ENCODE measurements around the gene JADE2. TPM values are rescaled to one million over a fixed set of nuclear protein-coding genes. Genes with fewer than 3 reads are reported as not detected.

Gene JADE2
- total RNA-seq, 1 experiment from 2014 or later, result 18.4 TPM

DNA sequence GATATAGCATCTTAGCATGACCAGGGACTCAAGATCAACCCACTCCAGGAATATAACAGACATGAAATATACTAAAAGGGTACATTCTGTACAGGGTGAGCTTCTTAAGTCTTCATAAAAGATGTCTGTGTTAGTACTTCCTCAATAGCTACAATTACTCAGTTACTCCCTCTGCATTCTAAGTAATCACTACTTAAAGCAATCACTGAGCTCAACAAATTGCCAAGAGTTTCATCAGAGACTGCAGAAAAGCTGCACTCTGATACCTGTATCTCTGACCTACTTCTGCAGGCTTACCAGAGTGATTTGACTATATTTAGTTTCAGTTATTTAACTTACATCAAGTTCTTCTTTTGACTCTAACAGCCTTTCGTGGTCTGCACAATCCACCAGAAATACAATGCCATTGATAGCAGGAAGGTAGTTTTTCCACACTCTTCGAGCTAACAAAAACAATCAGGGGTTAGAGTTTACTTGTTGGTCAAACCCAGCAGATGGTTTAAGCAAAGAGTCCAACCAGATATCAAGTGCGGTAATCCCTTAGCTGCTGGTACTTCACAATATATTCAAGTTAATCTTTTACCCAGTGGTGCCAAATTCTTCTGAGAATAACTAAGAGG lies 83.9 kb downstream of the JADE2 start:
- H3K27ac ChIP-seq (ENCODE audit: low read depth, low read length, poor library complexity, severe bottlenecking), result no peak overlapping the region
- H3K36me3 ChIP-seq (ENCODE audit: insufficient read depth, low read length, poor library complexity, severe bottlenecking), result peaks cover 43% of the 10 kb centered on the region
- no peak overlapping the region for H3K4me3 ChIP-seq (ENCODE audit: low read depth, low read length, poor library complexity, severe bottlenecking)
- CTCF ChIA-PET, result interaction anchor here (0.6 kb wide), 1 partner anchor 22 kb away, joined by 3 read pairs; no protein-coding TSS in a partner anchor
- H3K27me3 ChIP-seq (replicated peaks; ENCODE audit: insufficient read depth, low read depth, low read length, poor library complexity), result no peaks in the 10 kb centered on the region
- no peak for DNase-seq (ENCODE audit: low spot score)
- TF ChIP-seq CTCF (conservative IDR thresholded peaks at IDR 0.05; ENCODE audit: low read depth, low read length) (no peak), EZH2 (IDR thresholded peaks at IDR 0.05; ENCODE audit: borderline replicate concordance, low read depth, low read length, poor library complexity, severe bottlenecking) (no peak)
- no peaks in the 10 kb centered on the region for H3K9me3 ChIP-seq (ENCODE audit: low read depth, low read length, poor library complexity, severe bottlenecking)
- POLR2A ChIA-PET (ENCODE audit: low non-redundant PET), result no interaction called here
- intact Hi-C loops (cut with micrococcal nuclease; ENCODE audit: unreplicated experiment), result no loop called here
- no TSS peak for BruUV-seq (replicated peaks)
- H3K4me1 ChIP-seq (ENCODE audit: insufficient read depth, low read length, poor library complexity, severe bottlenecking), result no peaks in the 10 kb centered on the region

DNA sequence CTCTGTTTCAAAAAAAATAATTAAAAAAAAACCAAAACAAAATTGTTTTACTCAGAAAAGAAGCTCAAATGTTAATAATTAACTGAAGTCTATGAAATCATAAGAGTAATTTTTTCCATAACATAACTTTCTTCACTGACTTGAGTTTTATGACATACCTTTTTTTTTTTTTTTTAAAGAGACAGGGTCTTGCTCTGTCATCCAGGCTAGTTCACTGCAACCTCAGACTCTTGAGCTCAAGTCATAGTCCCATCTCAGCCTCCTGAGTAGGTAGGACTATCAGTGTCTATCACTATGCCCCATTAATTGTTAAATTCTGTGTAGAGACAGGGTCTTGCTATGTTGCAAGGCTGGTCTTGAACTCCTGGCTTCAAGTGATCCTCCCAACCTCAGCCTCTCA lies 85.3 kb downstream of the JADE2 start:
- no peak overlapping the region for H3K27ac ChIP-seq (ENCODE audit: low read depth, low read length, poor library complexity, severe bottlenecking)
- BruUV-seq (replicated peaks), result no TSS peak
- intact Hi-C loops (cut with micrococcal nuclease; ENCODE audit: unreplicated experiment), result no loop called here
- ChIA-PET CTCF (no interaction called here), POLR2A (ENCODE audit: low non-redundant PET) (no interaction called here)
- no peaks in the 10 kb centered on the region for H3K4me1 ChIP-seq (ENCODE audit: insufficient read depth, low read length, poor library complexity, severe bottlenecking)
- DNase-seq (ENCODE audit: low spot score), result no peak
- no peak overlapping the region for H3K4me3 ChIP-seq (ENCODE audit: low read depth, low read length, poor library complexity, severe bottlenecking)
- peaks cover 41% of the 10 kb centered on the region for H3K36me3 ChIP-seq (ENCODE audit: insufficient read depth, low read length, poor library complexity, severe bottlenecking)
- TF ChIP-seq CTCF (conservative IDR thresholded peaks at IDR 0.05; ENCODE audit: low read depth, low read length) (no peak), EZH2 (IDR thresholded peaks at IDR 0.05; ENCODE audit: borderline replicate concordance, low read depth, low read length, poor library complexity, severe bottlenecking) (no peak)
- H3K9me3 ChIP-seq (ENCODE audit: low read depth, low read length, poor library complexity, severe bottlenecking), result no peaks in the 10 kb centered on the region
- no peaks in the 10 kb centered on the region for H3K27me3 ChIP-seq (replicated peaks; ENCODE audit: insufficient read depth, low read depth, low read length, poor library complexity)

- no peaks in the 10 kb centered on the region for H3K4me1 ChIP-seq (ENCODE audit: insufficient read depth, low read length, poor library complexity, severe bottlenecking)
- peaks cover 33% of the 10 kb centered on the region for H3K36me3 ChIP-seq (ENCODE audit: insufficient read depth, low read length, poor library complexity, severe bottlenecking)
- no peak overlapping the region for H3K27ac ChIP-seq (ENCODE audit: low read depth, low read length, poor library complexity, severe bottlenecking)
- no peaks in the 10 kb centered on the region for H3K27me3 ChIP-seq (replicated peaks; ENCODE audit: insufficient read depth, low read depth, low read length, poor library complexity)
- BruUV-seq (replicated peaks), result no TSS peak
- H3K9me3 ChIP-seq (ENCODE audit: low read depth, low read length, poor library complexity, severe bottlenecking), result no peaks in the 10 kb centered on the region
- TF ChIP-seq CTCF (conservative IDR thresholded peaks at IDR 0.05; ENCODE audit: low read depth, low read length) (no peak), EZH2 (IDR thresholded peaks at IDR 0.05; ENCODE audit: borderline replicate concordance, low read depth, low read length, poor library complexity, severe bottlenecking) (no peak)
- CTCF ChIA-PET, result no interaction called here
- POLR2A ChIA-PET (ENCODE audit: low non-redundant PET), result no interaction called here
- no peak for DNase-seq (ENCODE audit: low spot score)
- intact Hi-C loops (cut with micrococcal nuclease; ENCODE audit: unreplicated experiment), result no loop called here
- H3K4me3 ChIP-seq (ENCODE audit: low read depth, low read length, poor library complexity, severe bottlenecking), result no peak overlapping the region
These were observed 86.0 kb downstream of the JADE2 start for GRCh38 chr5:134611515-134611914.

Measured in A673 (cell line).